HG02973 (cell line): ENCODE measurements around the gene ARMC9.
"Not testable (repeated sequence)": the region's sequence is repeated elsewhere in the genome, so short reads cannot be mapped to it uniquely, and the experiment has no call there.

Source experiments
- ATAC-seq: cut with Tn5 transposase; IDR thresholded peaks from one replicate; pipeline ENCODE4 v1.9.1; 2021; ENCODE audit warnings: moderate library complexity; ENCODE audit not compliant: unreplicated experiment

Gene ARMC9

GRCh38 chr2:231243866-231244265, 45.4 kb downstream of the ARMC9 start:
- ATAC-seq = no peak

DNA sequence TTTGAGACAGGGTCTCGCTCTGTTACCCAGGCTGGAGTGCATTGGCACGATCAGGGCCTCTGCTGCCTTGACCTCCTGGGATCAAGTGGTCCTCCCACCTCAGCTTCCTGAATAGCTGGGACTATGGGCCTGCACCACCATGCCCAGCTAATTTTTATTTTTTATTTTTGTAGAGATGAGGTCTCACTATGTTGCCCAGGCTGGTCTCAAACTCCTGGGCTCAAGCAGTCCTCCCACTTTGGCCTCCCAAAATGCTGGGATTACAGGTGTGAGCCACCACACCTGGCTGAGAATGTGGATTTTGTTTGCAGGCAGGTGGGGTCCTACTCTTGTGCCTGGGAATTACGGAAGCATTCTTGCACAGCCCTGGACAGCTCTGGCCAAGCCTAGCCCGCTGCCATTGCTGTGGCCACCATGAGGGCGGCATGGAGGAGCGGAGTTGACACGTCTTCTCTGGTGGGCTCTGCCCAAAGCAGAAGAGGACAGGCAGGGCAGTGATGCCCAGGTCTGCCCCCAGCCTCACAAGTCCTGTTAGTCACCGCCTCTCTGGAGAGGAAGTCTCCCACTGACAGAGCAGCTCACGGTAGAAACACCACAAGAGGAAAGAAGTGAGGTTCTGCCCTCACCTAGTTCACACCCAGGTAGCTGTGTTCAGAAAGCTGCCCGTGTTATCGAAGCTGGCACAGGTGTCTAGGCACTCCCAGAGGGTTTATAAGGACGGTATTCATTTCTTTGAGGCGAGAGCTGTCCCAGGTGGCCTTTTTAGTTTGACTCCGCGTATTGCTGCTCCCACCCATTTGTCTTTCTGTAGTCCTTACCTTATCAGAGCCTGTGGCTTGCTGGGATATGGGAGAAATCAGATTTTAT, 46.2 kb downstream of the ARMC9 start:
- no peak for ATAC-seq

DNA sequence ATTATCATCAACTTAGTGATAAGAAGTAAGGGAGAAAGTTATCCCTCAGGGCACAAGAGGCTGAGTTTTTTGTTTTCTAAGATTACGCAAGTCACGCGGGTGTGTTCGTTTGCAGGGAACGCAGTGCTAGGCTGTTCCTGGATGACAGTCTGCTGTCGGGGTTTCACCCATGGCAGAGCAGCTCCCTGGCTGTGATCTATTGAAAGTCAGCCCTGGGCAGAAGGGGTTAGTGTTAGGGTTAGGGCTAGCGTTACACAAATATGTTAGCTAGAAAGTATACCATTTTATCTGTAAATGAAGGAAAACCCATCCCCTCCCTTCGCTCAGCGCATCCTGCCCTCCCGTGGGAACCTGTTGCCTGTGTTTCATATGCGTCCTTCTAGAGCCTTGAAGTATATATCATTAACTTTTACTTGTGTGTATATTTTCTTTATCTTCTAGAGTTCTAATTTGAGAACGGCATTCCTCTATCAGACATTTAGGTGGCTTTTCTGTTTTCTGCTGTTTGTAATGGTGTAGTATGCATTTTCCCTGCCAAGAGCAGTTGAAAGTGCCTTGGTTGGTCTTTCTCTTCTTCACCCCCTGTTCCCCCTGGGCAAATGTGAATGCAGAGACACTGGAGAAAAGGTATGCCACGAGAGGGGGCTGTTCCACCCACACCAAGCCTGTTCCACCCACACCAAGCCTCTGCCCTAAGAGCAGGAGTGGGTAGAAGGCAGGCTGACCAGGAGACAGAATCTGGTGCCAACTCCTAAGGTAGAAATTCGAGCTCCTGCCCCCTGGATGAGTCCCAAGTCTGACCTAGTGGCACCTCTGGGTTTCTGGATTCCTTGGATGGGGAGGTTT, 47.0 kb downstream of the ARMC9 start:
- no peak for ATAC-seq

DNA sequence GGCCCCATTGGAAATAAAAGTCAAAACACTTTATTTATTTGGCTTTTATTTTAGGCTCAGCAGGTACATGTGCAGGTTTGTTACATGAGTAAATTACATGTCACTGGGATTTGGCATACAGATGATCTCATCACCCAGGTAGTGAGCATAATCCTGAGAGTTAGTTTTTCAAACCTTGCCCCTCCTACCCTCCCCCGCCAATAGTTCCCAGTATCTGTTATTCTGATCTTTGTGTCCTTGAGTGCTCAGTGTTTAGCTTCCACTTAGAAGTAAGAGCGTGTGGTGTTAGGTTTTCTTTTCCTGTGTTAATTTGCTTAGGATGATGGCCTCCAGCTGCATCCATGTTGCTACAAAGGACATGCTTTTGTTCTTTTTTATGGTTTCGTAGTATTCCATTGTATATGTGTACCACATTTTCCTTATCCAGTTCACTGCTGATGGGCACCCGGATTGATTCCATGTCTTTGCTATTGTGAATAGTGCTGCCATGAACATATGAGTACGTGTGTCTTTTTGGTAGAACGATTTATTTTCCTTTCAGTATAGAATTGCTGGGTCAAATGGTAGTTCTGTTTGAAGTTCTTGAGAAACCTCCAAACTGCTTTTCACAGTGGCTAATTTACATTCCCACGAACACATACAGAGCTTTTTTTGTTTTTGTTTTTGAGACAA, 47.9 kb downstream of the ARMC9 start:
- ATAC-seq = no peak

- no peak for ATAC-seq
Observed at GRCh38 chr2:231250146-231250545, 51.7 kb downstream of the ARMC9 start.

GRCh38 chr2:231250698-231251097, 52.3 kb downstream of the ARMC9 start:
- no peak for ATAC-seq

DNA sequence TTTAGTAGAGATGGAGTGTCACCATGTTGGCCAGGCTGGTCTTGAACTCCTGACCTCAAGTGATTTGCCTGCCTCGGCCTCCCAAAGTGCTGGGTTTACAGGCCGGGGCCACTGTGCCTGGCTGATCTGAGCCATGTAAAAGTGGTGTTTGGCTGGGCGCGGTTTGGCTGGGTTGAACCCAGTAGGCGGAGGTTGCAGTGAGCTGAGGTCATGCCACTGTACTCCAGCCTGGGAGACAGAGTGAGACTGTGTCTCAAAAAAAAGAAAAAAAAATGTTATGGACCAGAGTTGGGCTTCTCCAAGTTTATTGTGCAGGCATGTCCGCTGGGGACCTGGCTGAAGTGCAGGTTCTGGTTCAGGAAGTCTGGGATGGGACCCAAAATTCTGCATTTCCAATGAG, 54.9 kb downstream of the ARMC9 start:
- ATAC-seq = not testable (repeated sequence)

GRCh38 chr2:231256494-231256893, 58.1 kb downstream of the ARMC9 start:
- ATAC-seq = no peak

- ATAC-seq = no peak
Observed at GRCh38 chr2:231257763-231258162, 59.3 kb downstream of the ARMC9 start.

DNA sequence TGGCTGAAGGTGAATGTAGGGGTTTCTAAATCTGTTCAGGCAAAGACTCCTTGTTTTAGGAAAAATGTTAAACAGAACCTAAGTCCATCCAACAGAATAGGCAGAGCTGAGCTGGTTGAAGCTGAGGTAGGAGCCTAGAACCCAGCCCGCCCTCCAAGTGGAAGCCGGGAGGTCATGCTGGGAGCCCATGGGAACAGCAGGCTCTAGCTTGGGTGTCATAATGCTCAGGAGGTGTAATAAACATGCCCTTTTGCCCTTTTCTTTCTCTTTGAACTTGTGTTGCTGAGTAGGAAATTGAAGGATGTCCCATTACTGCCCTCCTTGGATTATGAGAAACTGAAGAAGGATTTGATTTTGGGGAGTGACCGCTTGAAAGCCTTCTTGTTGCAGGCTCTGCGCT, 60.3 kb downstream of the ARMC9 start:
- ATAC-seq = no peak

GRCh38 chr2:231259104-231259503, 60.7 kb downstream of the ARMC9 start:
- no peak for ATAC-seq

GRCh38 chr2:231260442-231261208, 62.2 kb downstream of the ARMC9 start:
- no peak for ATAC-seq

DNA sequence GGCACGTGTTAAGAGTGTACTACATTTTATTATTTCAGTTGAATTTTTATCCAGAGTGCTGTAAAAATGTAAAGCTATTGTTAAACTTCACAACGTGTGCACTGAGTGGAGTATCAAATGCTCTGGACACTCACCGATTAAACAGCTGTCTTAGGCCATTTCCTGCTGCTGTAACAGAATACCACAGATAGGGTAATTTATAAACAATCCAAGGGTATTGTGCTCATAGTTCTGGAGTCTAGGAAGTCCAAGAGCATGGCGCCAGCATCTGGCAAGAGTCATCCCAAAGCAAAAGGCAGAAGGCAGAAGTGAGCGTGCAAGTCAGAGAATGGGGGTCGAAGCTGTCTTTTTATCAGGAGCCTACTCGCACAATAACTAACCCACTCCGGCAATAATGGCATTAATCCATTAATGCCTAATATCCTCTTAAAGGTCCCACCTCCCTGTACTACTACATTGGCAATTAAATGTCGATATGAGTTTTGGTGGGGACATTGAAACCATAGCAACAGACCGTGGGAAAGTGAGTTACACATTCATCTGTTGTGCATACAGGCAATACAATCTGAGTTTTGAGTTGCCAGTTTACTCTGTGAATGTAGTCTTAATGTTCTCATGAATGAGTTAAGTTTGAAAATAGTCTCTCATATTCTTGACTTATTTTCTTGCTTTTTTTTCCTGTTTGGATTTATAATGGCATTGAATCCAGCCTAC, 64.8 kb downstream of the ARMC9 start:
- ATAC-seq = no peak

DNA sequence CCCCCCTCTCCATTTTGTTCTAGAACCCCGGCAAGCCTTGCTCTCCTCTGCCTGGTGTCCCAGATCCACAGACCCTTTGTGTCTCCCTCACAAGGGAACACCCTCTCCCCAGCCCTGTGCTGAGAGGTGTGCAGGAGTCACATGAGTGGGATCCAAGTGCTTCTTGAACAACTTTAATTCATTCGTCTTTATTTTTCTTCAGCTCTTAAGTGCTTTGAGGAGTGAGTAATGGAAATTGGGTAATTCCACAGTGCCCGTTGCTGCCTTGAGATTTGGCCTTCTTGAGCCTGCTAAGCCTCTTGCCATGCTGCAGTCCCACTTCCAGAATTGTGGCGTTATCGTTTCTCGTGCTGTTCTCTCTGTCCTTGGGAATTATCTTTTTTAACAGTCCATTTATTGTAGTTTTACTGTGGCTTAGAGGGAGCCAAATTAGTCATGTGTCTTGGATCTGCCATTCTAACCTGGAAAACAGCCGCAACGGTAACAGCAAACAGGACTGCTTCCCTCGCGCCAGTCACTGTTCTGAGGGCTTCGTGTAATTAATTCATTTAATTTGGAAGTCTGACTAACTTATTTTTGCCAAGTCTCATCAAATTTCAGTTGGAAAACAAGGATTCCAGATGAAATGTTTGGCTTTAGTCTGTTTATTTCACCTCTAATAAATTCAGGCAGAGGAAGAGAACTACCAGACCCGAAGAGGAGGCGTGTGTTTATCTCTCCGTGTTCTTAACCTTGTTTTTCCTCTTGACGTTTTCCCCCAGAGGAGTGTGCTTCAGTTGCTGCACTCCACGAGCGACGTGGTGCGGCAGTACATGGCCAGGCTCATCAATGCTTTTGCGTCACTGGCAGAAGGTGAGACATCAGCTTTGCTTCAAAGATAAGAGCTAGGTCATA, 72.0 kb downstream of the ARMC9 start:
- no peak for ATAC-seq

DNA sequence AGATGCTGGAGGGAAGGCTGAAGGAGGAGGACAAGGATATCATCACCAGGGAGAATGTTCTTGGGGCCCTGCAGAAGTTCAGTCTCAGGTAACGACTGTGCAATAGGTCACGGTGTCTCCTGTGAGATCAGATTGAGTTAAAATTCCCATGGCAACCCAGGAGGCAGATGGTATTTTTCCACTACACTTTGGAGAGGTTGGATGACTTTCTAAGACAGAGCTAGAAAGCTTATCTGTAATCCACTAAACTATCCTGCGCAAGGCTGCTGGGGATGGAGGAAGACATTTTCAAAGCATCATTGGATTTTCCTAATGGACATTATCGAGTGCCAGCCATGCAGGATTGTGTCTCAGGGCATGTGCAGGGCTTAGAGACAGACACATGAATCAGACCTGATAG, 74.6 kb downstream of the ARMC9 start:
- no peak for ATAC-seq

DNA sequence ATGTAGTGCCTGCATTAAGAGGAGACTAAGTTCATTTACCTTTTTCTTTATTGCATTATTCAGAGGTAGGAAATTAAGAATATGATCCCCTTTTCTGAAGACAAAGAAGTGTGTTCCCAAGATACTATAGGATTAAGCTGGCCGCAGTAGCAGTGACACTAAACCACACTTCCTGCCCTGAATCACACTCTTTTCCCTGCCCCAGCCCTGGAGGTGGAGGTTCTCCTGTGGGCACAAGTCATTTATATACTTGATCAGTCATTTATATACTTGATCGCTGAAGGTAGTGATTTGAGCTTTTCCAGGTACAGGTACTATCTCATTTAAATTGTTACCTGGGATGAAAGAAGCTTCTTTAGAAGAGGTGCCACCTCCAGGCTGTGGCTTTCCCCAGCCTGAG, 78.6 kb downstream of the ARMC9 start:
- ATAC-seq = no peak

GRCh38 chr2:231277962-231278361, 79.5 kb downstream of the ARMC9 start:
- no peak for ATAC-seq

DNA sequence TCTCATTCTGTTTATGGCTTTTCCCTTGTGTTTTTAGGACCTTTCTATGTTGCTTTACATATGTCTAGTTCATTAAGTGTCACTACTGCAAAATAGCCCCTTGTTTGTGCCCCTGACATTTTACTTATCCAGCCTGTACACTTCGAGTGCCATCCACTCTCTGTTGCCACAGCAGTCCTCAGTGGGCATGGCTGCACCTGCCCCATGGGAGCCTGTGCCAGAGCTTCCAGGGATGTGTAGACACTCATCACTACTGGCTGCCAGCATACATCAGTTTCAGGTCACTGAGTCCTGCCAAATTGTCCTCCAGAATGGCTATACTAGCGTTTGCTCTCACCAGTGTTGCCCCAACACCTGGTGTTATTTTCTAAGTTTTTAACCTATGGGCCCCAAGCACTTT, 80.4 kb downstream of the ARMC9 start:
- ATAC-seq = no peak

DNA sequence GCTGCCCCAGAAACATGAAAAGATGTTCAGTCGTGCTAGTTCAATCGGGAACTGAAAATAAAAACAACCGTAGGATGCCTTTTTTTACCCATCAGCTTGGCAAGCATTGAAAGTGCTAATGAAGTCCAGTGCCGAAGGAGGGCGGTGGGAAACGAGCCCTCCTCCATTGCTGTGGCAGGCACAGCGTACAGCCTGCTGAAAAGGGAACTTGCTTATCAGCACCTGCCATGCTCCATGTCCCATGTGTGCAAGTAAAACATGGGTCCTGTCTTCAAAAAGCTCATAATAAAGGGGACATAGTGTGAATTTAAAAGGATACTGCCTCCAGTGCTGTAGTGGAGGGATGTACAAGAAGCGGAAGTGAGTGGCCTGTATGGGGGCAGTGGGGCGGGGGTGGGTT, 82.4 kb downstream of the ARMC9 start:
- no peak for ATAC-seq
